MM.1S (cell line): ENCODE results near the gene SMURF1.
"Not testable (repeated sequence)": the region's sequence is repeated elsewhere in the genome, so short reads cannot be mapped to it uniquely, and the experiment has no call there.

Source experiments
- DNase-seq: peaks from one replicate; pipeline ENCODE4 v3.0.0-alpha.2; 2015
- H2AFZ ChIP-seq: fragments of 300-600 bp; sonication (generic); 2 replicates; pipeline ENCODE4 v1.6.0; 2016; ENCODE audit warnings: antibody characterized with exemption, low read length
- H3F3A ChIP-seq: fragments of 300-600 bp; sonication (generic); 2 replicates; pipeline ENCODE4 v1.6.1; 2016; ENCODE audit warnings: mild to moderate bottlenecking, antibody characterized with exemption, low read length, moderate library complexity, mixed read lengths; ENCODE audit not compliant: insufficient read depth
- H3K27ac ChIP-seq: fragments of 300-600 bp; sonication (generic); 2 replicates; pipeline ENCODE4 v1.5.1; 2016; ENCODE audit warnings: mild to moderate bottlenecking, low read length
- H3K27me3 ChIP-seq: fragments of 300-600 bp; sonication (generic); replicated peaks from 2 replicates; pipeline ENCODE4 v1.6.0; 2016; ENCODE audit warnings: low read length; ENCODE audit not compliant: insufficient read depth
- H3K36me3 ChIP-seq: fragments of 300-600 bp; sonication (generic); replicated peaks from 2 replicates; pipeline ENCODE4 v1.6.1; 2016; ENCODE audit warnings: mild to moderate bottlenecking, low read length, mixed read lengths; ENCODE audit not compliant: insufficient read depth
- H3K4me1 ChIP-seq: fragments of 300-600 bp; sonication (generic); 2 replicates; pipeline ENCODE4 v1.6.1; 2016; ENCODE audit warnings: low read length, mixed read lengths
- H3K4me2 ChIP-seq: fragments of 300-600 bp; sonication (generic); 2 replicates; pipeline ENCODE4 v1.6.0; 2016; ENCODE audit warnings: low read depth, low read length
- H3K4me3 ChIP-seq: fragments of 300-600 bp; sonication (generic); 2 replicates; pipeline ENCODE4 v1.5.1; 2016; ENCODE audit warnings: low read length, mixed read lengths
- H3K79me2 ChIP-seq: fragments of 300-600 bp; sonication (generic); 2 replicates; pipeline ENCODE4 v1.6.1; 2016; ENCODE audit warnings: mixed run types, low read length, mixed read lengths
- H3K9ac ChIP-seq: fragments of 300-600 bp; sonication (generic); 2 replicates; pipeline ENCODE4 v1.6.1; 2016; ENCODE audit warnings: low read length, mixed read lengths
- H3K9me2 ChIP-seq: fragments of 300-600 bp; sonication (generic); replicated peaks from 2 replicates; pipeline ENCODE4 v1.6.1; 2016; ENCODE audit warnings: mild to moderate bottlenecking, low read length, mixed read lengths; ENCODE audit not compliant: insufficient read depth
- H3K9me3 ChIP-seq: fragments of 300-600 bp; sonication (generic); replicated peaks from 2 replicates; pipeline ENCODE4 v1.6.1; 2016; ENCODE audit warnings: mild to moderate bottlenecking, low read length, mixed read lengths; ENCODE audit not compliant: insufficient read depth
- H4K20me1 ChIP-seq: fragments of 300-600 bp; sonication (generic); 2 replicates; pipeline ENCODE4 v1.6.1; 2016; ENCODE audit warnings: mild to moderate bottlenecking, low read length, moderate library complexity, mixed read lengths; ENCODE audit not compliant: insufficient read depth
- EZH2 ChIP-seq: fragments of 300-600 bp; sonication (generic); optimal IDR thresholded peaks from 2 replicates; pipeline ENCODE3; 2017; ENCODE audit warnings: low read depth, mild to moderate bottlenecking, antibody characterized with exemption, low read length, mixed read lengths
- EZH2phosphoT487 ChIP-seq: fragments of 300-600 bp; sonication (generic); IDR thresholded peaks from 2 replicates; pipeline ENCODE4 v1.6.1; 2018; ENCODE audit warnings: antibody characterized with exemption, low read length
- TF ChIP-seq, protein P1 (sequence below): fragments of 300-600 bp; sonication (generic); IDR thresholded peaks from 2 replicates; pipeline ENCODE4 v1.5.1; 2016; ENCODE audit warnings: antibody characterized with exemption, low read length, mixed read lengths

Gene SMURF1

DNA sequence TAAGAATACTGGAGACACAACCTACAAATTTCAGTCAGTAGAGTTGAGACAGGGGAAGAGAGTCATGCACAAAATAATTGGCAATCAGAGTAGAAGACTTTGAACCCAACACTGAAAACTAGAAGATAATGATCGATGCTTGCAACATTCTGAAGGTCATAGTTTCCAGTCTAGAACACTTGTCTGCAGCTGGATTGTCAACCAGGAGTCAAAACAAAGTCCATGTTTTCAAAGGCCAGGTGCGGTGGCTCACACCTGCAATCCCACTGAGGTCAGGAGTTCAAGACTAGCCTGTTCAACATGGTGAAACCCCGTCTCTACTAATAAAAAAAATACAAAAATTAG, 26.8 kb upstream of the SMURF1 start:
- no peaks in the 10 kb centered on the region for H3K9me2 ChIP-seq
- H3K36me3 ChIP-seq = no peaks in the 10 kb centered on the region
- no peaks in the 10 kb centered on the region for H3F3A ChIP-seq
- TF ChIP-seq EZH2 (no peak), EZH2phosphoT487 (no peak)
- TF ChIP-seq, protein P1, sequence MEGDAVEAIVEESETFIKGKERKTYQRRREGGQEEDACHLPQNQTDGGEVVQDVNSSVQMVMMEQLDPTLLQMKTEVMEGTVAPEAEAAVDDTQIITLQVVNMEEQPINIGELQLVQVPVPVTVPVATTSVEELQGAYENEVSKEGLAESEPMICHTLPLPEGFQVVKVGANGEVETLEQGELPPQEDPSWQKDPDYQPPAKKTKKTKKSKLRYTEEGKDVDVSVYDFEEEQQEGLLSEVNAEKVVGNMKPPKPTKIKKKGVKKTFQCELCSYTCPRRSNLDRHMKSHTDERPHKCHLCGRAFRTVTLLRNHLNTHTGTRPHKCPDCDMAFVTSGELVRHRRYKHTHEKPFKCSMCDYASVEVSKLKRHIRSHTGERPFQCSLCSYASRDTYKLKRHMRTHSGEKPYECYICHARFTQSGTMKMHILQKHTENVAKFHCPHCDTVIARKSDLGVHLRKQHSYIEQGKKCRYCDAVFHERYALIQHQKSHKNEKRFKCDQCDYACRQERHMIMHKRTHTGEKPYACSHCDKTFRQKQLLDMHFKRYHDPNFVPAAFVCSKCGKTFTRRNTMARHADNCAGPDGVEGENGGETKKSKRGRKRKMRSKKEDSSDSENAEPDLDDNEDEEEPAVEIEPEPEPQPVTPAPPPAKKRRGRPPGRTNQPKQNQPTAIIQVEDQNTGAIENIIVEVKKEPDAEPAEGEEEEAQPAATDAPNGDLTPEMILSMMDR = no peak
- H3K4me2 ChIP-seq = no peak overlapping the region
- no peak overlapping the region for H3K27ac ChIP-seq
- no peaks in the 10 kb centered on the region for H4K20me1 ChIP-seq
- H3K4me1 ChIP-seq = no peaks in the 10 kb centered on the region
- H2AFZ ChIP-seq = no peak overlapping the region
- H3K27me3 ChIP-seq = no peaks in the 10 kb centered on the region
- H3K4me3 ChIP-seq = no peak overlapping the region
- DNase-seq = no peak
- no peak overlapping the region for H3K9ac ChIP-seq
- H3K9me3 ChIP-seq = no peaks in the 10 kb centered on the region
- no peaks in the 10 kb centered on the region for H3K79me2 ChIP-seq

DNA sequence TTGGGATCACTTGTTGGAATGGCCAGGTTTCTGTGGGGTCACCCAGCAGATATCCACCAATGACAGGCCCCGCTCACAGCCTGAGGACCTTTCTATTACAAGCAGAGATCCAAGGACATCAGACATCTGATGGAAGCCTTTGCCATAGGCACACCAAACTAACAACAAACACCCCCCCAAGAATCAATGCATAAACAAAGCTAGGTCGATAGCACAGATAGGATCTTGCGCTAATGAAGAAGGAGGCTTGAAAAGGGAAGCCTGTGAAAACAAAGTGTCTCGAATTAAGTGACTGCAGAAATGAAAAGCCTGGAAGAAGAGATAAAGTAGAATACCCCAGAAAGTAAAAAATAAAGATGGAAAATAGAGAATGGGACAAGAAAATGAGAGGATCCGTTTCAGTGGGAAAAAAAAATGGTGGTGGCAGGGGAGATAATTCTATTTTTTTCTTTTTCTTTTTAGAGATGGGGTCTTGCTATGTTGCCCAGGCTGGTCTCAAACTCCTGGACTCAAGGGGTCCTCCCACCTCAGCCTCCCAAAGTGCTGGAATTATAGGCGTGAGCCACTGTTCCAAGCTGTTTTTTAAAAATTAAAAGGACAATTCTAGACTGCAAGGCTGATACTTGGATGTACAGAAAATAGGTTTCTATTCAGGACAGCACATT, 26.3 kb upstream of the SMURF1 start:
- DNase-seq = no peak
- H3K4me1 ChIP-seq = no peaks in the 10 kb centered on the region
- H3K27me3 ChIP-seq = no peaks in the 10 kb centered on the region
- H3F3A ChIP-seq = no peaks in the 10 kb centered on the region
- no peaks in the 10 kb centered on the region for H4K20me1 ChIP-seq
- no peak for TF ChIP-seq EZH2
- no peaks in the 10 kb centered on the region for H3K9me2 ChIP-seq
- H3K4me2 ChIP-seq = no peak overlapping the region
- H2AFZ ChIP-seq = no peak overlapping the region
- no peaks in the 10 kb centered on the region for H3K79me2 ChIP-seq
- H3K9me3 ChIP-seq = no peaks in the 10 kb centered on the region
- H3K4me3 ChIP-seq = no peak overlapping the region
- H3K36me3 ChIP-seq = no peaks in the 10 kb centered on the region
- no peak overlapping the region for H3K27ac ChIP-seq
- no peak overlapping the region for H3K9ac ChIP-seq

DNA sequence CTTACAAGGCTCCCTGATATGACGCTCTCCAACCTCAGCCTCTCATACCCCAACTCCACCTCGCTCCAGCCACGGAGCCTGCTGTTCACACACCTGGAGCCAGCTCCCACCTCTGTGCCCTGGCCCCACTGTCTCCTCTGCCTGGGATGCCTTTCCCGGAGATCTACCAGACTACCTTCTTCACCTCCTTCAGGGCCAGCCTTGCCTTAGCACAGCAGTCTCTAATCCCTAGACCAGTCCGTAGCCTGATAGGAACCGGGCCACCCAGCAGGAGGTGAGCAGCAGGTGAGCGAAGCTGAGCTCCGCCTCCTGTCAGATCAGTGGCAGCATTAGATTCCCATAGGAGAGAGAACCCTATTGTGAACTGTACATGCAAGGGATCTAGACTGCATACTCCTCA, 23.2 kb upstream of the SMURF1 start:
- H3K27me3 ChIP-seq = no peaks in the 10 kb centered on the region
- no peak overlapping the region for H3K4me2 ChIP-seq
- H4K20me1 ChIP-seq = no peaks in the 10 kb centered on the region
- H3K9me3 ChIP-seq = no peaks in the 10 kb centered on the region
- DNase-seq = no peak
- no peak overlapping the region for H3K9ac ChIP-seq
- H3K79me2 ChIP-seq = no peaks in the 10 kb centered on the region
- no peaks in the 10 kb centered on the region for H3F3A ChIP-seq
- TF ChIP-seq, protein P1 = no peak
- TF ChIP-seq EZH2 = no peak
- no peak for TF ChIP-seq EZH2phosphoT487
- no peaks in the 10 kb centered on the region for H3K36me3 ChIP-seq
- no peaks in the 10 kb centered on the region for H3K9me2 ChIP-seq
- H3K27ac ChIP-seq = no peak overlapping the region
- no peaks in the 10 kb centered on the region for H3K4me1 ChIP-seq
- no peak overlapping the region for H3K4me3 ChIP-seq
- H2AFZ ChIP-seq = no peak overlapping the region

DNA sequence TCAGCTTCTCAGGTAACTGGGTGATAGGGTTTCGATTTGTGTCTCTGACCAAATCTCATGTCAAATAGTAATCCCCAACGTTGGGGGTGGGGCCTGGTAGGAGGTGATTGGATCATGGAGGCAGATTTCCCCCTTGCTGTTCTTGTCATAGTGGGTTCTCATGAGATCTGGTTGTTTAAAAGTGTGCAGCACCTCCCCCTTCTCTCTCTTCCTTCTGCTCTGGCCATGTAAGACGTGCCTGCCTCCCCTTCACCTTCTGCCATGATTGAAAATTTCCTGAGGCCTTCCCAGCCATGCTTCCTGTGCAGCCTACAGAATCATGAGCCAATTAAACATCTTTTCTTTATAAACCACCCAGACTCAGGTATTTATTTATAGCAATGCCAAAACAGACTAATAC, 21.9 kb upstream of the SMURF1 start:
- Histone ChIP-seq H3K4me2 (no peak overlapping the region), H3F3A (no peaks in the 10 kb centered on the region), H3K4me1 (no peaks in the 10 kb centered on the region), H3K9me3 (no peaks in the 10 kb centered on the region), H3K79me2 (no peaks in the 10 kb centered on the region), H4K20me1 (no peaks in the 10 kb centered on the region), H3K4me3 (no peak overlapping the region), H3K9ac (no peak overlapping the region), H3K36me3 (no peaks in the 10 kb centered on the region), H3K27ac (no peak overlapping the region), H3K9me2 (no peaks in the 10 kb centered on the region), H2AFZ (no peak overlapping the region), H3K27me3 (no peaks in the 10 kb centered on the region)
- no peak for DNase-seq
- TF ChIP-seq EZH2phosphoT487 = no peak
- TF ChIP-seq, protein P1 = no peak
- no peak for TF ChIP-seq EZH2

DNA sequence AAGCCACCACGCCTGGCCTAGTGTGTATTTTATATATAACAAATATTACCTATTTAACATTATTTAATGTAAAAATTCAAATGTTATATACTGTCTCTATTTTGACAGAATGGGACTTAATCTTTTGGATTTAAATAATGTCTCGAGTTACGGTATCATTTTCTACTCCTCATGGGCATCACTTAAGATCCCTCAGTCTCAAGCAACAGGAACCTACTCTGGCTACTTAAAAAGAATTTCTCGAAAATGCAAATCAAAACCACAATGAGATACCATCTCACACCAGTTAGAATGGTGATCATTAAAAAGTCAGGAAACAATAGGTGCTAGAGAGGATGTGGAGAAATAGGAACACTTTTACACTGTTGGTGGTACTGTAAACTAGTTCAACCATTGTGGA, 19.8 kb upstream of the SMURF1 start:
- not testable (repeated sequence) for H3K79me2 ChIP-seq, H4K20me1 ChIP-seq, H3K27me3 ChIP-seq, H3K9me2 ChIP-seq, H3K36me3 ChIP-seq, H3K4me2 ChIP-seq, H3F3A ChIP-seq, H2AFZ ChIP-seq, H3K9ac ChIP-seq, H3K4me1 ChIP-seq, H3K4me3 ChIP-seq, H3K27ac ChIP-seq, H3K9me3 ChIP-seq, DNase-seq
